ENCODE results near the gene SRP68.

GRCh38 chr17:76056882-76057281 lies 15.4 kb downstream of the SRP68 start:
- TF ChIP-seq CTCF (IDR thresholded peaks at IDR 0.05): no peak
- TF ChIP-seq POLR2A (IDR thresholded peaks at IDR 0.05): no peak

Measured in Peyer's patch (tissue), 4 donors.